RCC 7860 (cell line): Measurements from ENCODE around the gene ST3GAL3.

Source experiments
- DNase-seq: peaks from one replicate; pipeline ENCODE4 v3.0.0-alpha.2; 2015; ENCODE audit warnings: low spot score
- FAIRE-seq: peaks from 2 replicates; lab custom pipeline; 2012; peaks lifted over from hg19 to GRCh38; lab: Jason Lieb, UNC

Gene ST3GAL3

GRCh38 chr1:43707190-43708001, at the start of gene ST3GAL3:
Gene ST3GAL3 (plus strand): TSS chr1:43707536. CDS start chr1:43736263, 28,727 bp downstream.
- peak; percentile 84 for DNase-seq
- no peak for FAIRE-seq

GRCh38 chr1:43659212-43660166, 47.8 kb upstream of the ST3GAL3 start:
- FAIRE-seq (no peak), DNase-seq (no peak)

- no peak for DNase-seq
- no peak for FAIRE-seq
These were observed 47.0 kb upstream of the ST3GAL3 start for GRCh38 chr1:43660355-43660754.

- FAIRE-seq (no peak), DNase-seq (no peak)
These were observed 43.0 kb upstream of the ST3GAL3 start for GRCh38 chr1:43664369-43664768.

- no peak for DNase-seq
- no peak for FAIRE-seq
These were observed 40.7 kb upstream of the ST3GAL3 start for GRCh38 chr1:43666608-43667007.

GRCh38 chr1:43668956-43669355, 38.4 kb upstream of the ST3GAL3 start:
- FAIRE-seq (no peak), DNase-seq (no peak)

GRCh38 chr1:43669878-43670277, 37.5 kb upstream of the ST3GAL3 start:
- FAIRE-seq: no peak
- no peak for DNase-seq

- FAIRE-seq (no peak), DNase-seq (no peak)
These were observed 36.1 kb upstream of the ST3GAL3 start for GRCh38 chr1:43671193-43671592.

- no peak for FAIRE-seq
- no peak for DNase-seq
These were observed 35.6 kb upstream of the ST3GAL3 start for GRCh38 chr1:43671626-43672330.

- no peak for DNase-seq
- FAIRE-seq: no peak
These were observed 34.1 kb upstream of the ST3GAL3 start for GRCh38 chr1:43673261-43673660.

GRCh38 chr1:43678940-43679339, 28.4 kb upstream of the ST3GAL3 start:
- FAIRE-seq: no peak
- no peak for DNase-seq

GRCh38 chr1:43683560-43683959, 23.8 kb upstream of the ST3GAL3 start:
- FAIRE-seq (no peak), DNase-seq (no peak)

GRCh38 chr1:43686801-43687200, 20.5 kb upstream of the ST3GAL3 start:
- DNase-seq (no peak), FAIRE-seq (no peak)

GRCh38 chr1:43687301-43688108, 19.8 kb upstream of the ST3GAL3 start:
- no peak for FAIRE-seq
- DNase-seq: no peak

- DNase-seq (no peak), FAIRE-seq (no peak)
These were observed 19.3 kb upstream of the ST3GAL3 start for GRCh38 chr1:43688109-43688387.

- peak; percentile 33 for DNase-seq
- FAIRE-seq: no peak
These were observed 18.7 kb upstream of the ST3GAL3 start for GRCh38 chr1:43688594-43689000.

GRCh38 chr1:43689289-43689688, 18.0 kb upstream of the ST3GAL3 start:
- FAIRE-seq (no peak), DNase-seq (no peak)

- FAIRE-seq: no peak
- DNase-seq: no peak
These were observed 15.2 kb upstream of the ST3GAL3 start for GRCh38 chr1:43691871-43692815.

GRCh38 chr1:43693371-43693770, 14.0 kb upstream of the ST3GAL3 start:
- DNase-seq (no peak), FAIRE-seq (no peak)
